RWPE2 (cell line): Measurements from ENCODE around the gene HCAR3.
A peak's percentile ranks its signal among the peaks of the same experiment; 100 is the strongest.

Experiments used
- ATAC-seq: fragments of 200-7000 bp; cut with Tn5 transposase; 3 replicates; pipeline ENCODE4 v1.9.1; 2021; ENCODE audit warnings: low read depth
- DNase-seq: peaks from one replicate; pipeline ENCODE4 v3.0.0-alpha.2; 2020; ENCODE audit warnings: low spot score
- H3K27ac ChIP-seq: fragments of 450-650 bp; 2 replicates; pipeline ENCODE4 v1.5.1; 2017; ENCODE audit warnings: mild to moderate bottlenecking; ENCODE audit not compliant: poor library complexity, severe bottlenecking
- H3K27me3 ChIP-seq: fragments of 250-450 bp; sonication (Bioruptor Pico); 2 replicates; pipeline ENCODE4 v1.5.1; 2021; ENCODE audit warnings: mild to moderate bottlenecking, moderate library complexity; ENCODE audit not compliant: insufficient read depth, poor library complexity, severe bottlenecking
- H3K36me3 ChIP-seq: fragments of 250-450 bp; sonication (Bioruptor Pico); 2 replicates; pipeline ENCODE4 v1.5.1; 2020; ENCODE audit warnings: low read depth, mild to moderate bottlenecking, moderate library complexity
- H3K4me1 ChIP-seq: fragments of 250-450 bp; sonication (Bioruptor Pico); 2 replicates; pipeline ENCODE4 v1.5.1; 2021; ENCODE audit warnings: mild to moderate bottlenecking, moderate library complexity; ENCODE audit not compliant: insufficient read depth, poor library complexity, severe bottlenecking
- H3K4me3 ChIP-seq: fragments of 250-450 bp; sonication (Bioruptor Pico); 2 replicates; pipeline ENCODE4 v1.5.1; 2021; ENCODE audit warnings: mild to moderate bottlenecking, moderate library complexity; ENCODE audit not compliant: severe bottlenecking
- H3K9me3 ChIP-seq: fragments of 250-450 bp; sonication (Bioruptor Pico); 2 replicates; pipeline ENCODE4 v1.5.1; 2021; ENCODE audit warnings: mild to moderate bottlenecking, moderate library complexity; ENCODE audit not compliant: severe bottlenecking
- CTCF ChIP-seq: fragments of 450-650 bp; IDR thresholded peaks from one replicate; pipeline ENCODE4 v1.5.1; 2017; ENCODE audit warnings: mild to moderate bottlenecking, moderate library complexity; ENCODE audit not compliant: poor library complexity, severe bottlenecking

HCAR3 gene

GRCh38 chr12:122749569-122750332 lies 33.1 kb upstream of the HCAR3 start:
- peaks cover 12% of the 10 kb centered on the region for H3K36me3 ChIP-seq
- DNase-seq (no peak), ATAC-seq (no peak)

GRCh38 chr12:122747224-122748135 lies 30.9 kb upstream of the HCAR3 start:
- ATAC-seq (no peak), DNase-seq (no peak)
- no peak for TF ChIP-seq CTCF
- no peaks in the 10 kb centered on the region for H3K9me3 ChIP-seq
- H3K4me1 ChIP-seq: peaks cover 6% of the 10 kb centered on the region
- H3K27me3 ChIP-seq: no peaks in the 10 kb centered on the region
- no peak overlapping the region for H3K27ac ChIP-seq
- H3K36me3 ChIP-seq: no peaks in the 10 kb centered on the region
- no peak overlapping the region for H3K4me3 ChIP-seq

More at GRCh38 chr12:122749569-122750332, 33.1 kb upstream of the HCAR3 start:
- TF ChIP-seq CTCF: no peak
- Histone ChIP-seq H3K4me1 (peaks cover 14% of the 10 kb centered on the region), H3K27ac (no peak overlapping the region), H3K4me3 (no peak overlapping the region), H3K27me3 (no peaks in the 10 kb centered on the region), H3K9me3 (no peaks in the 10 kb centered on the region)

GRCh38 chr12:122743895-122744525 lies 27.4 kb upstream of the HCAR3 start:
- TF ChIP-seq CTCF: no peak
- no peak for ATAC-seq
- H3K36me3 ChIP-seq: no peaks in the 10 kb centered on the region

GRCh38 chr12:122740351-122740750 lies 23.7 kb upstream of the HCAR3 start:
- no peak overlapping the region for H3K27ac ChIP-seq
- H3K9me3 ChIP-seq: no peaks in the 10 kb centered on the region
- no peaks in the 10 kb centered on the region for H3K4me1 ChIP-seq
- no peaks in the 10 kb centered on the region for H3K27me3 ChIP-seq
- DNase-seq (peak; percentile 2), ATAC-seq (no peak)
- H3K36me3 ChIP-seq: no peaks in the 10 kb centered on the region
- H3K4me3 ChIP-seq: no peak overlapping the region
- TF ChIP-seq CTCF: no peak

More at GRCh38 chr12:122743895-122744525, 27.4 kb upstream of the HCAR3 start:
- Histone ChIP-seq H3K4me1 (no peaks in the 10 kb centered on the region), H3K9me3 (no peaks in the 10 kb centered on the region), H3K27me3 (no peaks in the 10 kb centered on the region), H3K4me3 (no peak overlapping the region), H3K27ac (no peak overlapping the region)
- no peak for DNase-seq
